Measurements from ENCODE around the gene PSMA8.
"Not testable (repeated sequence)": the region's sequence is repeated elsewhere in the genome, so short reads cannot be mapped to it uniquely, and the experiment has no call there.

Gene PSMA8

GRCh38 chr18:26091047-26091630 is 42.5 kb upstream of the PSMA8 start:
- TF ChIP-seq CTCF (IDR thresholded peaks at IDR 0.05; ENCODE audit: insufficient read depth, missing control alignments): no peak
- peak; percentile 25 for DNase-seq (ENCODE audit: insufficient read length, low spot score)
- FAIRE-seq: no peak

GRCh38 chr18:26096852-26097251 is 36.8 kb upstream of the PSMA8 start:
- no peak for DNase-seq (ENCODE audit: insufficient read length, low spot score)
- no peak for TF ChIP-seq CTCF (IDR thresholded peaks at IDR 0.05; ENCODE audit: insufficient read depth, missing control alignments)
- no peak for FAIRE-seq

- no peak for FAIRE-seq
These were observed 36.1 kb upstream of the PSMA8 start for GRCh38 chr18:26097563-26097962.

GRCh38 chr18:26103579-26103978 is 30.1 kb upstream of the PSMA8 start:
- FAIRE-seq (no peak), DNase-seq (ENCODE audit: insufficient read length, low spot score) (no peak)
- TF ChIP-seq CTCF (IDR thresholded peaks at IDR 0.05; ENCODE audit: insufficient read depth, missing control alignments): peak; percentile 35

More at GRCh38 chr18:26097563-26097962, 36.1 kb upstream of the PSMA8 start:
- DNase-seq (ENCODE audit: insufficient read length, low spot score): no peak
- no peak for TF ChIP-seq CTCF (IDR thresholded peaks at IDR 0.05; ENCODE audit: insufficient read depth, missing control alignments)

GRCh38 chr18:26104035-26104434 is 29.6 kb upstream of the PSMA8 start:
- FAIRE-seq: peak; percentile 73
- DNase-seq (ENCODE audit: insufficient read length, low spot score): no peak
- no peak for TF ChIP-seq CTCF (IDR thresholded peaks at IDR 0.05; ENCODE audit: insufficient read depth, missing control alignments)

GRCh38 chr18:26119246-26119645 is 14.4 kb upstream of the PSMA8 start:
- DNase-seq (ENCODE audit: insufficient read length, low spot score): no peak
- no peak for FAIRE-seq
- no peak for TF ChIP-seq CTCF (IDR thresholded peaks at IDR 0.05; ENCODE audit: insufficient read depth, missing control alignments)

GRCh38 chr18:26121476-26121875 is 12.2 kb upstream of the PSMA8 start:
- DNase-seq (ENCODE audit: insufficient read length, low spot score) (no peak), FAIRE-seq (no peak)
- no peak for TF ChIP-seq CTCF (IDR thresholded peaks at IDR 0.05; ENCODE audit: insufficient read depth, missing control alignments)

- not testable (repeated sequence) for FAIRE-seq; DNase-seq (ENCODE audit: insufficient read length, low spot score)
These were observed 11.7 kb upstream of the PSMA8 start for GRCh38 chr18:26121994-26122393.

Measured in D721Med (cell line).